Body of pancreas (tissue), 4 donors: ENCODE results near the gene TRAFD1.

Source experiments
- POLR2A ChIP-seq, 3 donors: fragments of 450-650 bp; IDR thresholded peaks; one replicate each; pipeline ENCODE4 v1.6.1; 2016; ENCODE audit warnings: antibody characterized with exemption in 3 of 3, mild to moderate bottlenecking in 2 of 3
- TF ChIP-seq, protein P1 (sequence below), 7 experiments: fragments of 450-650 bp in 4 of 7; fragments of 200-600 bp in 3 of 7; sonication (generic) in 3 of 7; IDR thresholded peaks; one replicate each; pipeline ENCODE4 v1.5.1; 2016 to 2019; ENCODE audit warnings: antibody characterized with exemption in 7 of 7

GRCh38 chr12:112097641-112098040 lies 27.7 kb upstream of the TRAFD1 start:
- TF ChIP-seq, protein P1, sequence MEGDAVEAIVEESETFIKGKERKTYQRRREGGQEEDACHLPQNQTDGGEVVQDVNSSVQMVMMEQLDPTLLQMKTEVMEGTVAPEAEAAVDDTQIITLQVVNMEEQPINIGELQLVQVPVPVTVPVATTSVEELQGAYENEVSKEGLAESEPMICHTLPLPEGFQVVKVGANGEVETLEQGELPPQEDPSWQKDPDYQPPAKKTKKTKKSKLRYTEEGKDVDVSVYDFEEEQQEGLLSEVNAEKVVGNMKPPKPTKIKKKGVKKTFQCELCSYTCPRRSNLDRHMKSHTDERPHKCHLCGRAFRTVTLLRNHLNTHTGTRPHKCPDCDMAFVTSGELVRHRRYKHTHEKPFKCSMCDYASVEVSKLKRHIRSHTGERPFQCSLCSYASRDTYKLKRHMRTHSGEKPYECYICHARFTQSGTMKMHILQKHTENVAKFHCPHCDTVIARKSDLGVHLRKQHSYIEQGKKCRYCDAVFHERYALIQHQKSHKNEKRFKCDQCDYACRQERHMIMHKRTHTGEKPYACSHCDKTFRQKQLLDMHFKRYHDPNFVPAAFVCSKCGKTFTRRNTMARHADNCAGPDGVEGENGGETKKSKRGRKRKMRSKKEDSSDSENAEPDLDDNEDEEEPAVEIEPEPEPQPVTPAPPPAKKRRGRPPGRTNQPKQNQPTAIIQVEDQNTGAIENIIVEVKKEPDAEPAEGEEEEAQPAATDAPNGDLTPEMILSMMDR (IDR thresholded peaks at IDR 0.05) = no peak
- no peak for TF ChIP-seq POLR2A (IDR thresholded peaks at IDR 0.05)
